CD4-positive, alpha-beta memory T cell (primary cell): ENCODE results near the gene CEACAM19. TPM values are rescaled to one million over a fixed set of nuclear protein-coding genes. Genes with fewer than 3 reads are reported as not detected.
"Not testable (repeated sequence)": the region's sequence is repeated elsewhere in the genome, so short reads cannot be mapped to it uniquely, and the experiment has no call there.

Experiments used
- CTCF ChIA-PET: fragments of 350-600 bp; sonication (Branson Sonifier 250); formaldehyde crosslinking; loops from one replicate; lab custom pipeline; 2021; ENCODE audit warnings: inconsistent platforms; ENCODE audit not compliant: partially characterized antibody; lab: Charles Lee
- POLR2A ChIA-PET: fragments of 350-600 bp; sonication (Branson Sonifier 250); formaldehyde crosslinking; loops from one replicate; lab custom pipeline; 2021; ENCODE audit not compliant: partially characterized antibody; lab: Charles Lee
- DNase-seq, 5 donors: peaks; one replicate each; pipeline versions ENCODE4 v3.0.0 to v3.0.0-alpha.2; 2020 to 2022; ENCODE audit warnings: mixed read lengths in 1 of 5
- H3K27ac ChIP-seq: one replicate; pipeline ENCODE4 v1.7.0; 2013; ENCODE audit warnings: low read depth, low read length
- H3K27me3 ChIP-seq: 2 replicates; pipeline ENCODE4 v1.7.0; 2013; ENCODE audit warnings: mild to moderate bottlenecking, low read length, moderate library complexity; ENCODE audit not compliant: insufficient read depth
- H3K36me3 ChIP-seq: 2 replicates; pipeline ENCODE4 v1.7.0; 2013; ENCODE audit warnings: mild to moderate bottlenecking, low read length, moderate library complexity; ENCODE audit not compliant: insufficient read depth
- H3K4me1 ChIP-seq: 2 replicates; pipeline ENCODE4 v1.7.0; 2013; ENCODE audit warnings: mild to moderate bottlenecking, low read length, moderate library complexity; ENCODE audit not compliant: insufficient read depth
- H3K4me3 ChIP-seq, 2 donors: one replicate each; pipeline ENCODE4 v1.7.0; 2013; ENCODE audit warnings: low read length in 2 of 2, mild to moderate bottlenecking in 1 of 2
- H3K9me3 ChIP-seq, 2 donors: one replicate each; pipeline ENCODE4 v1.7.0; 2013; ENCODE audit warnings: low read length in 2 of 2, control low read depth in 1 of 2; ENCODE audit not compliant: control insufficient read depth in 1 of 2
- H3K27ac Mint-ChIP-seq, 7 donors: one replicate each; pipeline ENCODE4 v1.8.0; 2020 to 2021; ENCODE audit warnings: mixed read lengths in 7 of 7, mild to moderate bottlenecking in 6 of 7, inconsistent platforms in 3 of 7, moderate library complexity in 3 of 7
- H3K27me3 Mint-ChIP-seq, 2 donors: one replicate each; pipeline ENCODE4 v1.8.0; 2020 to 2021; ENCODE audit warnings: mixed read lengths in 2 of 2
- H3K36me3 Mint-ChIP-seq, 2 donors: one replicate each; pipeline ENCODE4 v1.8.0; 2020 to 2021; ENCODE audit warnings: mixed read lengths in 2 of 2, inconsistent platforms in 1 of 2, mild to moderate bottlenecking in 1 of 2
- H3K4me1 Mint-ChIP-seq, 4 donors: one replicate each; pipeline ENCODE4 v1.8.0; 2020 to 2021; ENCODE audit warnings: mixed read lengths in 4 of 4, mild to moderate bottlenecking in 1 of 4
- H3K4me3 Mint-ChIP-seq, 8 donors: one replicate each; pipeline ENCODE4 v1.8.0; 2020 to 2021; ENCODE audit warnings: mixed read lengths in 8 of 8, mild to moderate bottlenecking in 7 of 8, moderate library complexity in 6 of 8, inconsistent platforms in 3 of 8
- H3K9me3 Mint-ChIP-seq, 8 donors: one replicate each; pipeline ENCODE4 v1.8.0; 2020 to 2021; ENCODE audit warnings: mixed read lengths in 8 of 8, mild to moderate bottlenecking in 5 of 8, inconsistent platforms in 3 of 8, moderate library complexity in 1 of 8
- intact Hi-C: fragments of 100-400 bp; cut with micrococcal nuclease; formaldehyde crosslinking; loops from one replicate; pipeline ENCODE4 v1.15.1; 2023
- polyA plus RNA-seq, 2 donors: library from polyadenylated mRNA; unstranded; fragments of 300-500 nt; fragmentation: Illumina TruSeq; gene quantifications; one replicate each; pipeline ENCODE4 v1.2.3, GENCODE V29; 2021
- total RNA-seq, 2 experiments: library from RNA; stranded (reverse); gene quantifications; one replicate each; pipeline ENCODE4 v1.2.3, GENCODE V29; 2021

CEACAM19 gene
- total and polyA plus RNA-seq, 4 experiments from 2014 or later: 1.3 to 1.4 TPM; not detected in 2

DNA sequence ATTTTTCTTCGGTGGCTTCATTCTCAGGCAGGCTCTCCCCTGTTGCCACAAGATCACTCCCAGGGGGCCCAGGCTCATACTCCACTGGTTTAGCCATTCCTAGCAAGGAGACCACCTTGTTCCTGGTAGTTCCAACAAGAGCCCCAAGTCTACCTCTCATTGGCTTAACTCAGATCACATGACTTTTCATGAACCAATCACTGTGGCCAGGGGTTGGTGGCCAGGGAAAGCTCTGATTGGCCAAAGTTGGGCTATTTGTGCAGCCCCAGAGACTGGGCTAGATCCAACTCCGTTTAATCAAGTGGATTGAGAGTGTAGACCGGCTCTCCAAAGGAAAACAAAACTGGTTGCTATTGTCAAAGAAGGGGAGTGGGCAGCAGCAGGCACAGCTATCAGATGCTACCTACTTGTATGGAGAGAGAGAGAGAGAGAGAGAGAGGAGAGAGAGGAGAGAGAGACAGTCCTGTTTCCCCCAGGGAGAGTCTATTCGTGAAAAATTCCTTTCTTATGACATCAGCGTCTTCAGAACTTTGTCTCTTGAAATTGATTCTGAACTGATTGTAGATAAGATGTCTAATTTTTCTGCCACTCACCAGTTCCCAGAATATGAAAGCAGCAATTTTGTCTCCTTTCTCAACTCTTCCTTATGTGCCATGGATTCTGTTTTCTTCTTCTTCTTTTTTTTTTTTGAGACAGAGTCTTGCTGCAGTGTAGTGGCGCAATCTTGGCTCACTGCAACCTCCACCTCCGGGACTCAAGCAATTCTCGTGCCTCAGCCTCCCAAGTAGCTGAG, 5.9 kb downstream of the CEACAM19 start:
- H3K27me3 ChIP-seq: no peaks in the 10 kb centered on the region
- DNase-seq: no peak
- CTCF ChIA-PET: interaction anchor here (1.2 to 1.5 kb wide), 2 partner anchors 19 to 95 kb away, joined by 3 read pairs; no protein-coding TSS in a partner anchor
- Mint-ChIP-seq H3K4me3 (no peak overlapping the region), H3K9me3 (peaks cover 0 to 2% (median 0%) of the 10 kb centered on the region in 8 donors), H3K27ac (peak overlapping the region in 1 of 7 donors; percentile 48), H3K36me3 (no peaks in the 10 kb centered on the region), H3K27me3 (peaks cover 0 to 14% of the 10 kb centered on the region in 2 donors), H3K4me1 (no peaks in the 10 kb centered on the region)
- H3K9me3 ChIP-seq: no peaks in the 10 kb centered on the region
- no peaks in the 10 kb centered on the region for H3K36me3 ChIP-seq
- no peak overlapping the region for H3K27ac ChIP-seq
- intact Hi-C loops: no loop called here
- POLR2A ChIA-PET: no interaction called here
- no peaks in the 10 kb centered on the region for H3K4me1 ChIP-seq
- H3K4me3 ChIP-seq: no peak overlapping the region

DNA sequence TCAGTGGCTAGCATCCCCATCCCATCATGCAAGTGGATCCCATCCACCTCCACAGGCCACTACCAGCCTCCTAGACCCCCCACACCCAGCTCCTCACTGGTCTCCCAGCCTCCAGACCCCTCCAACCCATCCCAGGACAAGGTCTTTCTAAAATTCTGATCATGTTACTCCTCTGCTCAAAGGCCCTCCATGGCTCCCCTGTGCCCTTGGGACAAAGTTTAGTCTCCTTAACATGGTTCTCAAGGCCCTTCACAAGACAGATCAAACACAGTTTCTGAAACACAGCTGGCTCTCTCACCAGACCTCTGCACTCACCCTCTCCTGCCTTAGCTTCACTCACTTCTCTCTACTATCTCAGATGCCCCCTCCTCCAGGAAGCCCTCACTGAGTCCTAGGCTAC, 9.3 kb downstream of the CEACAM19 start:
- Histone ChIP-seq H3K27ac (no peak overlapping the region), H3K36me3 (no peaks in the 10 kb centered on the region), H3K9me3 (no peaks in the 10 kb centered on the region), H3K4me3 (no peak overlapping the region), H3K4me1 (no peaks in the 10 kb centered on the region), H3K27me3 (no peaks in the 10 kb centered on the region)
- Mint-ChIP-seq H3K4me3 (no peak overlapping the region), H3K4me1 (peaks cover 0 to 4% (median 4%) of the 10 kb centered on the region in 4 donors), H3K9me3 (no peaks in the 10 kb centered on the region), H3K27me3 (peaks cover 5 to 16% of the 10 kb centered on the region in 2 donors), H3K27ac (no peak overlapping the region), H3K36me3 (no peaks in the 10 kb centered on the region)
- intact Hi-C loops: no loop called here
- no peak for DNase-seq
- CTCF ChIA-PET: interaction anchor here (1.1 kb wide), 1 partner anchor 23 kb away, joined by 3 read pairs; no protein-coding TSS in a partner anchor
- POLR2A ChIA-PET: no interaction called here

DNA sequence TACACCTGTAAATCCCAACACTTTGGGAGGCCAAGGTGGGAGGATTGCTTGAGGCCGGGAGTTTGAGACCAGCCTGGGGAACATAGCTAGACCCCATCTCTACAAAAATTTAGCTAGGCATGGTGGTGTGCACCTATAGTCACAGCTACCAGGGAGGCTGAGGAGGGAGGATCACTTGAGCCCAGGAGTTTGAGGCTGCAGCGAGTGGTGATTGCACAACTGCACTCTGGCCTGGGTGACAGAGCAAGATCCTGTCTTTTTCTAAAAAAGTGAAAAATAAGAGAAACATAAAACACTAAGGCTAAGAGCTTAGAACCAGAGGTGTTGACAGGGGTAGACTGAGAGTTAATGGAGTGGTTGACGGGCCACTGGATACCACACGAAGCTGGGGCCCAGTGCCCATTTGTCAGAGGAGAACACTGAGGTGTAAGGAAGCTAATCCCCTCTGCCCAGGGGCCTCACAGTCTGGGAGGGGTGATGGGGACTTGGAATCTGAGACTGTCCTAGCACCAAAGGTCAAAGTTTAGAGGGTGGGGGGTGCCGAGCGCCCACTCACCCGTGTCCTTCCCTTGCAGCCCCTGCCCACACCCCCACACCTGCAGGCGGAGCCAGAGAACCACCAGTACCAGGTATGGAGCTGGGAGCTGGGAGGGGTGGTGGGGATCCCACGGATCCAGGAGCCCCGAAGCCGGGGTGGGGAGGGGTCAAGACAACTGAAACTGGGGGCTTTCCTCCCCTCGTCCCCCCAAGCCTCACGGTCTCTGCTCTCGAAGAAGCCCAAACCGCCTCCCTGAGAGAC, 10.9 kb downstream of the CEACAM19 start:
- Mint-ChIP-seq H3K4me1 (peaks cover 0 to 5% (median 4%) of the 10 kb centered on the region in 4 donors), H3K4me3 (no peak overlapping the region), H3K36me3 (no peaks in the 10 kb centered on the region), H3K27me3 (peaks cover 6 to 19% of the 10 kb centered on the region in 2 donors), H3K27ac (no peak overlapping the region), H3K9me3 (no peaks in the 10 kb centered on the region)
- CTCF ChIA-PET: interaction anchor here (0.7 to 1.5 kb wide), 3 partner anchors 9 to 27 kb away, joined by 3 read pairs; no protein-coding TSS in a partner anchor
- POLR2A ChIA-PET: no interaction called here
- no peak overlapping the region for H3K27ac ChIP-seq
- intact Hi-C loops: no loop called here
- H3K36me3 ChIP-seq: no peaks in the 10 kb centered on the region
- no peaks in the 10 kb centered on the region for H3K9me3 ChIP-seq
- H3K4me3 ChIP-seq: no peak overlapping the region
- no peak for DNase-seq
- H3K27me3 ChIP-seq: no peaks in the 10 kb centered on the region
- no peaks in the 10 kb centered on the region for H3K4me1 ChIP-seq

DNA sequence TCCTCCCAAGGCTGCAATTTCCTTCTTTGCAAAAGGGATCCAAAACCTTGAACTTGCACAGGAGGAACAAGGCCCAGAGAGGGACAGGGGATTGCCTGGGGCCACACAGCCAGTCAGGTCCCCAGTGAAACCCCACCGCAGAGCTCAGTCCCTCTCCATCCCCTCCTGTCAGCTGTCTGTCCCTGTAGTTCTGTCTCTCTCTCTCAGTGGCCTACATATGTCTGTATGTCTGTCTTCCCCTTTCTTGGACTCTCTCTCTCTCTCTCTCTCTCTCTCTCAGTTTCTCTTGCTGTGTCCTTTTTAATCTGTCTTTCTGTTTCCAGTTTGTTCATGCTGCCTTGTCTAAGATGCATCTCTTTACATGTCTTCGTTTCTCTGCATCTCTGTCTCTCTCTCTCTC, 11.5 kb downstream of the CEACAM19 start:
- no peaks in the 10 kb centered on the region for H3K4me1 ChIP-seq
- Mint-ChIP-seq H3K9me3 (no peaks in the 10 kb centered on the region), H3K27ac (peak overlapping the region in 2 of 7 donors; percentile 59 to 65), H3K36me3 (no peaks in the 10 kb centered on the region), H3K4me3 (no peak overlapping the region), H3K27me3 (peaks cover 8 to 22% of the 10 kb centered on the region in 2 donors), H3K4me1 (peaks cover 0 to 5% (median 4%) of the 10 kb centered on the region in 4 donors)
- ChIA-PET POLR2A (no interaction called here), CTCF (interaction anchor here (1.2 to 1.5 kb wide), 2 partner anchors 8 to 89 kb away, joined by 3 to 4 read pairs; no protein-coding TSS in a partner anchor)
- H3K27me3 ChIP-seq: no peaks in the 10 kb centered on the region
- H3K36me3 ChIP-seq: no peaks in the 10 kb centered on the region
- intact Hi-C loops: no loop called here
- no peaks in the 10 kb centered on the region for H3K9me3 ChIP-seq
- H3K27ac ChIP-seq: no peak overlapping the region
- DNase-seq: no peak
- no peak overlapping the region for H3K4me3 ChIP-seq

DNA sequence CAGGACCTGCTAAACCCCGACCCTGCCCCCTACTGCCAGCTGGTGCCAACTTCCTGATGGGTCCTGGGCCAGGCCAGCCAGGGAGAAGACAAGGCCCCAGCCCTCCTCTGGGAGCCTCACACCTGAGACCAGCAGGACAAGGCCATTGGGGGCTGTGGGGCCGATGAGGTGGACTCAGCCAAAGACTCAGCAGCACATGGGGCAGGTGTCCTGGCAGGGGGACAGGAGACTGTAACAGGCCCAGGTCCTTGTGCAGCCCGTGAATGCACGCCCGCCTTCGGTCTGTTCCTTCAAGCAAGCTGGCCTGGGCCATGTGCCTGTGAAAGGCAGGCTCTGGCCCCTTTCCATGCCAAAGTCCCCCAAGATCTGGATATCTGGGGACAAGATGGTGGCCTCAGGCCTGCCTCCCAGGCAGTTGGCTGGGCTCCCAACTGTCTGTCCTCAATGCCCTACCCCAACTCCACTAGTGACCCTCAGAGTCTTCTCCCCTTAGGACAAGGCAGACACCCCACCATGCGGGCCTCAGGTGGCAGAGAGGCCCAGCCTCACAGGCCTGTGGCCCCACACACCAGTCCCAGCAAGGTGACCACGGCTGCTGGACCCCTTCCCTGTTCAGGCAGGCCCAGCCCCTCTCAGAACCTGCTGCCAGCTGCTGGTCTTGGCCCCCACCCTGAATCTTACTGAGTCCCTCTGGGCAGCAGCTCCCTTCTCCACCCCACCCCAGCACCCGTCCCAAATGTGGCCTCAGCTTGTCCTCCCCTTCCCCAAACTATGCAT, 12.3 kb downstream of the CEACAM19 start:
- peaks cover 0 to 5% (median 4%) of the 10 kb centered on the region in 4 donors for H3K4me1 Mint-ChIP-seq
- no peaks in the 10 kb centered on the region for H3K27me3 ChIP-seq
- H3K27ac Mint-ChIP-seq: no peak overlapping the region
- ChIA-PET CTCF (interaction anchor here (1.2 to 1.5 kb wide), 2 partner anchors 7 to 89 kb away, joined by 3 to 4 read pairs; no protein-coding TSS in a partner anchor), POLR2A (no interaction called here)
- no peaks in the 10 kb centered on the region for H3K36me3 ChIP-seq
- DNase-seq: no peak
- no peaks in the 10 kb centered on the region for H3K9me3 Mint-ChIP-seq
- no peaks in the 10 kb centered on the region for H3K36me3 Mint-ChIP-seq
- peaks cover 9 to 23% of the 10 kb centered on the region in 2 donors for H3K27me3 Mint-ChIP-seq
- H3K9me3 ChIP-seq: no peaks in the 10 kb centered on the region
- no peak overlapping the region for H3K4me3 Mint-ChIP-seq
- H3K4me1 ChIP-seq: no peaks in the 10 kb centered on the region
- no peak overlapping the region for H3K27ac ChIP-seq
- intact Hi-C loops: no loop called here
- no peak overlapping the region for H3K4me3 ChIP-seq

DNA sequence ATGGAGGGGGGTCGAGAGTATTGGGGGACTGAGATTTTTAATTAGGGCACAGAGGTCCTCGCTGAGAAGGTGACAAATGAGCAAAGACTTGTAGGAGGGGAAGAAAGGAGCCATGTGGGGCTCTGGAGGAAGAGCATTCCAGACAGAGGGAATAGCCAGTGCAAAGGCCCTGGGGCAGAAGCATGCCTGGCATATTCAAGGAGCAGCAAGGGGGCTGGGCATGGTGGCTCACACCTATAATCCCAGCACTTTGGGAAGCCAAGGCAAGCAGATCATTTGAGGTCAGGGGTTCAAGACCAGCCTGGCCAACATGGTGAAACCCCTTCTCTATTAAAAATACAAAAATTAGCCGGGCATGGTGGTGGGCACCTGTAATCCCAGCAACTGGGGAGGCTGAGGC, 13.1 kb downstream of the CEACAM19 start:
- H3K27ac ChIP-seq, H3K9me3 ChIP-seq, H3K36me3 Mint-ChIP-seq, intact Hi-C loops, H3K4me3 Mint-ChIP-seq, POLR2A ChIA-PET, H3K36me3 ChIP-seq, CTCF ChIA-PET, H3K4me1 ChIP-seq, DNase-seq, H3K27me3 ChIP-seq, H3K4me1 Mint-ChIP-seq, H3K9me3 Mint-ChIP-seq, H3K4me3 ChIP-seq, H3K27ac Mint-ChIP-seq: not testable (repeated sequence)
- H3K27me3 Mint-ChIP-seq: peaks cover 9 to 24% of the 10 kb centered on the region in 2 donors
